Mucosa of descending colon (tissue), 3 donors: ENCODE data around the gene UNC5B. TPM values are rescaled to one million over a fixed set of nuclear protein-coding genes. Genes with fewer than 3 reads are reported as not detected.

Experiments used
- ATAC-seq: fragments of 200-7000 bp; cut with Tn5 transposase; one replicate; pipeline ENCODE4 v1.9.1; 2020; ENCODE audit warnings: mild to moderate bottlenecking, moderate library complexity
- DNase-seq, 3 donors: peaks; one replicate each; pipeline ENCODE4 v3.0.0-alpha.2; 2020
- H3K36me3 ChIP-seq: fragments of 200-600 bp; one replicate; pipeline ENCODE4 v1.8.0; 2021; ENCODE audit warnings: low read depth, mild to moderate bottlenecking
- H3K4me1 ChIP-seq: fragments of 200-600 bp; one replicate; pipeline ENCODE4 v1.8.0; 2021; ENCODE audit warnings: low read depth, mild to moderate bottlenecking
- H3K4me3 ChIP-seq: fragments of 200-600 bp; one replicate; pipeline ENCODE4 v1.8.0; 2021; ENCODE audit warnings: mild to moderate bottlenecking
- H3K9me3 ChIP-seq: fragments of 200-600 bp; one replicate; pipeline ENCODE4 v1.8.0; 2021; ENCODE audit warnings: mild to moderate bottlenecking
- intact Hi-C, 2 donors: fragments of 100-400 bp; cut with DNase I in 1 of 2; cut with micrococcal nuclease in 1 of 2; formaldehyde crosslinking; loops; one replicate each; pipeline versions ENCODE4 v1.11.0 to v1.11.1; 2022; cut with DNase I, micrococcal nuclease
- total RNA-seq, 3 donors: library from RNA; stranded (reverse); fragmentation: NEBNext Ultra II Directional in 2 of 3; extraction: Animal tissue kit (Norgen Biotek cat#: 25700) in 2 of 3; gene quantifications; one replicate each; pipeline versions ENCODE4 v1.2.1 to v1.2.4, GENCODE V29; 2021 to 2023
- TF ChIP-seq, protein P1 (sequence below): fragments of 200-600 bp; IDR thresholded peaks from one replicate; pipeline ENCODE4 v1.8.0; 2022; ENCODE audit warnings: antibody characterized with exemption, mild to moderate bottlenecking
- donor health status: DM: no; HTN: no; CAD: no; lungs with moderate emphysema.
- donor health status: DM: no; HTN: no; CAD: no.
- donor health status: DM: no; HTN: yes; CAD: no.

UNC5B gene
- total RNA-seq, 3 donors from 2014 or later, result 11.0 to 17.4 (median 11.4) TPM

DNA sequence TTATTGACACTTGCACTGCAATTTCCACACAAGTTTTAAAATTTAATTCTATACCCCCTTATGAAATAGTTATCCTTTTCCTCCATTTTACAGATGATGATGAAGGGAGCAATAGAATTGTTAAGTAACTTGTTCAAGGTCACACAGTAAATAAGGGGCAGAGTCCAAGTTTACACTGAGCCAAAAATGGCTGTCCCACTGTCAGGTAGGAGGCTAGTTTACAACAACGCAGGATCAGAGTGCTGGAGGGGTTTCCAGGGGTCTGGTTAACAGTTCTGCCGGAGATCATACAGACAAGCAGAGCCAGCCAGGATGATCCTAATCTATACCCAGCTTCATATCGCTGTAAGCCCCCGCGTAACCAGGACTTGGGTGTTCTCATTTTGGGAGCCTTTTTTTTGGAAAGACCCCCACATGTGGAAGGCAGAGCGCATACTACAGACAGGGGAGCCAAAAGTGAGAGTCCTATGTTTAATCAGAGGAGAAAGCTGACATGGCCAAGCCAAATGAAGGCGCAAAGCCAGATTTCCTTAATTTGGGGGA, 524 bp upstream of the UNC5B start:
- intact Hi-C loops, result loop anchor here in 1 of 2 donors (10.0 kb wide), 1 partner anchor 63 kb away; no protein-coding TSS in a partner anchor
- no peak for DNase-seq
- TF ChIP-seq, protein P1, sequence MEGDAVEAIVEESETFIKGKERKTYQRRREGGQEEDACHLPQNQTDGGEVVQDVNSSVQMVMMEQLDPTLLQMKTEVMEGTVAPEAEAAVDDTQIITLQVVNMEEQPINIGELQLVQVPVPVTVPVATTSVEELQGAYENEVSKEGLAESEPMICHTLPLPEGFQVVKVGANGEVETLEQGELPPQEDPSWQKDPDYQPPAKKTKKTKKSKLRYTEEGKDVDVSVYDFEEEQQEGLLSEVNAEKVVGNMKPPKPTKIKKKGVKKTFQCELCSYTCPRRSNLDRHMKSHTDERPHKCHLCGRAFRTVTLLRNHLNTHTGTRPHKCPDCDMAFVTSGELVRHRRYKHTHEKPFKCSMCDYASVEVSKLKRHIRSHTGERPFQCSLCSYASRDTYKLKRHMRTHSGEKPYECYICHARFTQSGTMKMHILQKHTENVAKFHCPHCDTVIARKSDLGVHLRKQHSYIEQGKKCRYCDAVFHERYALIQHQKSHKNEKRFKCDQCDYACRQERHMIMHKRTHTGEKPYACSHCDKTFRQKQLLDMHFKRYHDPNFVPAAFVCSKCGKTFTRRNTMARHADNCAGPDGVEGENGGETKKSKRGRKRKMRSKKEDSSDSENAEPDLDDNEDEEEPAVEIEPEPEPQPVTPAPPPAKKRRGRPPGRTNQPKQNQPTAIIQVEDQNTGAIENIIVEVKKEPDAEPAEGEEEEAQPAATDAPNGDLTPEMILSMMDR, result no peak

DNA sequence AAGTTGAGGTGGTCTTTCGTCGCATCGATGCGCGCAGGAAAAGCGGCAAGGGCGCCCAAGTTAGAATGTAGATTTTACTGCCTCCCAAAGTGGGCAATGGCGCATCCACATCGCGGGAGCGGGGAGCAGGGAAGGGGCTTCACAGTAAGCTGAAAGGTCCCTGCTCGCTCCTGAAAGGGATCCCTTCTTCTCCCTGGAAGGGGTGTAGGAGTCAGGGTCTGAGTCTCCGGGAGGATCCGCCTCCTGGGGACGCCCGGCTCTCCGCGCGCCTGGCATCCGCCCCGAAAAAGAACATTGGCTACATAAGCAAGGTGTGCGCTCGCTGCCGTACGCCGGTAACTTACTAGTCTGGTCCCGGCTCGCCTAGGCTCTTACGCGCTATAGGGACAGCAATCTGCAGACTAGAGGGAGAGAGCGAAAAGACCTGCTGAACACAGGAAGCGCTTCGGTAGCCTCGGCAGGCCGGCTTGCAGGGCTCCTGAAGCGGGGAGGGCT, 804 bp downstream of the UNC5B start:
- TF ChIP-seq, protein P1, result no peak
- intact Hi-C loops, result loop anchor here in 1 of 2 donors (10.0 kb wide), 1 partner anchor 62 kb away; no protein-coding TSS in a partner anchor
- Histone ChIP-seq H3K4me3 (peak overlapping the region; percentile 46), H3K9me3 (no peaks in the 10 kb centered on the region), H3K36me3 (no peaks in the 10 kb centered on the region), H3K4me1 (peaks cover 20% of the 10 kb centered on the region)
- peak; percentile 58 for ATAC-seq
- DNase-seq, result peak; percentile 75 to 77 (median 76)

More for the DNA sequence above, 524 bp upstream of the UNC5B start:
- no peaks in the 10 kb centered on the region for H3K9me3 ChIP-seq
- peaks cover 17% of the 10 kb centered on the region for H3K4me1 ChIP-seq
- no peak overlapping the region for H3K4me3 ChIP-seq
- ATAC-seq, result no peak
- no peaks in the 10 kb centered on the region for H3K36me3 ChIP-seq

DNA sequence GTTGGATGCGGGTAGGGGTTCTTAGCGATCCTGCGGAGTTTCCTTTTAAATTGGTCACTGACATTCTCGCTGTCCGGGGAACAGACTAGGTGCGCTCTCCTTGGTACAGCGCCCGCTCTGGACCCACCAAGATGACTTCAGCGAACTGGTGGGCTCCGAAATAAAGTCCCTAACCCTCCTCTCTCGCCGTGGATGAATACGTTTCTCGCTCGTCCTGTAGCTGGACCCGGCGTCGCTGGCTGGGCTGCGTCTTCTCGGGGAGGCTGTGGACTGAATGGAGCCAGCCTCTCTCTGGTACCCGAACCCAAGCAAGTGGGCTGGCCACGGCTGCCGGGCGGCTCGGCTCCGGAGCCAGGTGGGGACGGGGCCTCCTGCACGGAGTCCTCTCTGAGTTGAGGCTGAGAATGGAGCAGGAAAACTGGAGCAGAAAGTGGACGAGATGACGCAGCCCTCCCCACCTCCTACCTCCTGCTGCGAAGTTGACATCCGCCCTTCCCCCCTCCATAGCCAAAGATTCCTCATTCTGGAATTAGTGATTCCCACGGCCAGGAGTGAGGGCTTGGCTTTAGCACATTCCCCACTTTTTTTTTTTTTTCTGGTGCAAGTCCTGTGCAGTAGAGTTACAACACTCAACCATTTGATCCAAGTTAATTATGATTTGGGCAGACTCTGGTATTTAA, 1.5 kb downstream of the UNC5B start:
- TF ChIP-seq, protein P1, result no peak
- intact Hi-C loops, result loop anchor here in 1 of 2 donors (10.0 kb wide), 1 partner anchor 61 kb away; no protein-coding TSS in a partner anchor
- Histone ChIP-seq H3K9me3 (no peaks in the 10 kb centered on the region), H3K4me3 (peak overlapping the region; percentile 46), H3K4me1 (peaks cover 22% of the 10 kb centered on the region), H3K36me3 (no peaks in the 10 kb centered on the region)
- no peak for DNase-seq
- no peak for ATAC-seq

DNA sequence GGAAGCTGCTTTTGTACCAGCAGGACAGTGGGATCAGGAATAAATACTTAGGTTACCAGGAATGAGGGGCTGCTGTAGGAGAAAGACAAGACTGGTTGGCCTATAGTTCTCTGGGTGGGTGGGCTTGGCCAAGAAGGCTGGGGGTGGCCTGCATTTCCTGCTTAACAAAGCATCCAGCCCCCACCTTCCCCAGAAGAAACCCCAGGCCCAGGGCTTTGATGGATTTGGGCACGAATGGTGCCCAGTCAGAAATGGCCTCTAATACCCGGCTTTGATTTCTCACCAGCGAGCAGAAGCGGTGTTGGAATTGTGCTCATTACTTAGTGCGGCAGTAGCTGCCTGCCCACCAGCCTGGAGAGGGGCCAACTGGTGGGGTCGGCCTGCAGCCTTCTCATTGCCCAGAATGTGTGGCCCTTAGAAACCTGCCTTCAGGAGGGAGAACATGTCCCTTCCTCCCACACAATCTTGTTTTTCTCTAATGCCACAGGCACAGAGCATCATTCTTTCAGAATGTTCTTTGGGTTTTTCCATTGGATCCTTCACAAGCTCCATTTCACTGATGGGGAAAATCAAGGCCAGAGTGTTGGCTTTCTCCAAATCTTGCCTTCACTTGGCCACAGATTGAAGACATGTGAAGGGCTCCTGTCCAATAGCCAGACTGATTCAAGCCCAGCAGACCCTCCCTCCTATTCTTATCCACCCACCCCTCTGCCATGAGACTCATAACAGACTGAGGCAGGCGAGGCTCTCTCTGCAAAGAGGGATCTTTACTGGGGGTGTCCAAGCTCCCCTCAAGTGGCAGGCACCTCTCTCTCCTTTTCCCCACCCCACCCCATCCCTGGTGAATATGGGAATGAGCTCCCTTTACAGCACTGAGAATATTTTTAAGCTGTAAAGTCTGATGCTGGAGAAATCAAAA, 2.5 kb downstream of the UNC5B start:
- Histone ChIP-seq H3K4me3 (no peak overlapping the region), H3K9me3 (no peaks in the 10 kb centered on the region), H3K4me1 (peaks cover 22% of the 10 kb centered on the region), H3K36me3 (no peaks in the 10 kb centered on the region)
- TF ChIP-seq, protein P1, result no peak
- intact Hi-C loops, result loop anchor here in 1 of 2 donors (10.0 kb wide), 1 partner anchor 60 kb away; no protein-coding TSS in a partner anchor
- ATAC-seq (no peak), DNase-seq (no peak)

DNA sequence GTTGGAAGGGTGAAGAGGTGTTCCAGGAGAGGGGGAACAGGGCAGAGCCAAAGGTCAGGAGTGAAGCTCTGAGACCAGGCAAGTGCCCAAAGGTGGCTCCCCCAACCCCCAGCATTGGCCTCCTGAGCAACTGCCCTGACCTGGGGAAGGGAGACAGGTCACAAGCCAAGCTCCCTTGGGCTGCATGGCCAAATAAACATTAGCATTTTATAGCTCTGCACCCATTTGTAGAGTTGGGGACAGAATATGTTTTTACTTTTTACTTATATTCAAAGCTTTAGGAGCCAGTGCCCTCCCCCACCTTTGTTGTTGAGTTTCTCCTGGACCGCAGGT, 4.0 kb downstream of the UNC5B start:
- no peak for DNase-seq

More for the DNA sequence above, 4.0 kb downstream of the UNC5B start:
- ATAC-seq, result no peak
- intact Hi-C loops, result loop anchor here in 1 of 2 donors (10.0 kb wide), 1 partner anchor 58 kb away; no protein-coding TSS in a partner anchor
- TF ChIP-seq, protein P1, result no peak
- H3K36me3 ChIP-seq, result no peaks in the 10 kb centered on the region
- no peak overlapping the region for H3K4me3 ChIP-seq
- H3K9me3 ChIP-seq, result no peaks in the 10 kb centered on the region
- H3K4me1 ChIP-seq, result peaks cover 22% of the 10 kb centered on the region
